SU-DHL-6 (cell line): ENCODE data around the gene TMEM59L.

Experiments used
- CTCF ChIP-seq: fragments of 200-600 bp; sonication (generic); IDR thresholded peaks from one replicate; pipeline ENCODE4 v1.5.1; 2017; ENCODE audit warnings: antibody characterized with exemption, mild to moderate bottlenecking, low read length, moderate library complexity; ENCODE audit not compliant: insufficient read depth, poor library complexity, severe bottlenecking
- EZH2phosphoT487 ChIP-seq: fragments of 200-600 bp; sonication (generic), shearing (Covaris generic); conservative IDR thresholded peaks from 2 replicates; pipeline ENCODE4 v1.6.1; 2018; ENCODE audit warnings: mild to moderate bottlenecking, antibody characterized with exemption, low read length, moderate library complexity, mixed read lengths

GRCh38 chr19:18647807-18648206 lies 35.1 kb downstream of the TMEM59L start:
- TF ChIP-seq CTCF (no peak), EZH2phosphoT487 (no peak)
